Stimulated activated CD8-positive, alpha-beta memory T cell treated with anti-CD3 and anti-CD28 coated beads, Interleukin-15, amount 100 ng/mL, for 24 hours (primary cell): ENCODE data around the gene HSD17B7.
A peak's percentile ranks its signal among the peaks of the same experiment; 100 is the strongest.
"Not testable (repeated sequence)": the region's sequence is repeated elsewhere in the genome, so short reads cannot be mapped to it uniquely, and the experiment has no call there.

ENCODE experiments used
- DNase-seq: peaks from one replicate; pipeline ENCODE4 v3.0.0-alpha.2; 2020; ENCODE audit warnings: low read depth

The HSD17B7 gene

GRCh38 chr1:162807503-162807902 lies 17.0 kb downstream of the HSD17B7 start:
- DNase-seq = not testable (repeated sequence)

GRCh38 chr1:162812357-162812756 lies 21.9 kb downstream of the HSD17B7 start:
- DNase-seq = not testable (repeated sequence)

- not testable (repeated sequence) for DNase-seq
Observed at GRCh38 chr1:162818136-162818535, 27.6 kb downstream of the HSD17B7 start.

- not testable (repeated sequence) for DNase-seq
Observed at GRCh38 chr1:162818666-162819065, 28.2 kb downstream of the HSD17B7 start.

- no peak for DNase-seq
Observed at GRCh38 chr1:162822391-162823200, 32.1 kb downstream of the HSD17B7 start.

GRCh38 chr1:162823231-162823630 lies 32.7 kb downstream of the HSD17B7 start:
- DNase-seq = no peak

DNA sequence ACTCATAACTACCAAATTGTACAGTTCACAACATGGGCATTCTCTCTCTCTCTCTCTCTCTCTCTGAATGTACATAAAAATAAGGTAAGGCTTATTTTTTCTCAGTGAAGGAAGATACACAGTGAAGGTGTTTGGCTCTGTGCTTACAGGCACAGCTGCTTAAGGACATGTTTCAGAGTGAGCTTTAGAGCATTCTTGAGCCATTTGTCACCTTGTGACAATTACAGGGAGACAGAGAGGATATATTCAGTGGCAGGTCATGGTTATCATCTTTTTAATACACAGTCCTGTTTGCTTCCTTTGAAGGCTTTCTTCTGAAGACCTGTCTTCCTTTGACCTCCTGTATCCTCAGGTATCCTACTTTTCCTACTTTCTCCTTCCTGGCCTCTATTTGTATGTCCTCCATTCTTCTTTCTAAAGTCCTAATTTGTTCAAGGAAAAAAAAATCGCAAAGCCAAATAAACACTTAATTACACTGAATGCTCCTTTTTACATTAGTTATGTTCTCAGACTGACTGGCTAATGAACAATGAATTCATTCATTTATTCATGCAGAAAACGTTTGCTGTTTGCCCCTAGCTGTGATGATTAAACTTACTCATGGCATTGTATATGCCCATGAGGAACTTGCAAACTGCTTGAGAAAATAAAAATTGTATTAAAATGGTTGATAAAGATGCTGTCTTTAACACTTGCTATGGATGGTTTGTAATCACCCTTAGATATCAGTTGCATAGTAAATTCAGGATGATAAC lies 33.4 kb downstream of the HSD17B7 start:
- DNase-seq = no peak

- no peak for DNase-seq
Observed at GRCh38 chr1:162829268-162829667, 38.8 kb downstream of the HSD17B7 start.

DNA sequence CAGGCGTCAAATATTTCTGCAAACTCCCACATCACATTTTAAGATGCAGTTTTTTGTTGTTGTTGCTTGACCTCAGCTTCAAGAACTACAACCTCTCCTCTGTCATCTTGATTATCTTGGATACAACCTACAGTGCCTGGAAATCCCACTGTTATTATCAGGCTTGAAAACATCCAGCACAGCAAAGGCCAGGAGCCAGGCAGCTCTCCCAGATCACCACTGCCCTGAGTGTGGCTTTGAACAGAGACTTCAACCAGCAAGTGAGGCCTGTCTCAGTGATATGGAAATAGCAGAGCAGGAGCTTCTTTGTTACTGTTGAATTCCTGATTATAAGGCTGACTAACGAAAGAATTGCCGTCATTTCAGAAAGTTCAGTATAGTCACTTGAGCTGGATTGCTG lies 42.0 kb downstream of the HSD17B7 start:
- no peak for DNase-seq

GRCh38 chr1:162835157-162835899 lies 44.8 kb downstream of the HSD17B7 start:
- DNase-seq = no peak

DNA sequence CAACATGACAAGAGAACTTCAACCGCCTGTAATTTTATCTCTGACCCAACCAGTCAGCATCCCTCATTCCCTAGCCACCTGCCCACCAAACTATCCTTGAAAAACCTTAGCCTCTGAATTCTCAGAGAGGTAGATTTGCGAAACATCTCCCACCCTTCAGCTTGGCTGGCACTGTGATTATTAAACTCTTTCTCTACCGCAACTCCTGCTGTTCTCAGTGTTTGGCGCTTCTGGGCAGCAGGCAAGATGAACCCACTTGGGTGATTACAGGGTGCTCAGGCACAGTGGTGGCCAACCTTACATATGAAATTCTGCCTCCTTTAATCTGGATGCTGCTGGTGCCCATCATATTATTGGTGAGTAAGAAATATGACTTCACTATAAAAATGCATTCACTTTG lies 48.4 kb downstream of the HSD17B7 start:
- DNase-seq = no peak

GRCh38 chr1:162840250-162840839 lies 49.8 kb downstream of the HSD17B7 start:
- no peak for DNase-seq

DNA sequence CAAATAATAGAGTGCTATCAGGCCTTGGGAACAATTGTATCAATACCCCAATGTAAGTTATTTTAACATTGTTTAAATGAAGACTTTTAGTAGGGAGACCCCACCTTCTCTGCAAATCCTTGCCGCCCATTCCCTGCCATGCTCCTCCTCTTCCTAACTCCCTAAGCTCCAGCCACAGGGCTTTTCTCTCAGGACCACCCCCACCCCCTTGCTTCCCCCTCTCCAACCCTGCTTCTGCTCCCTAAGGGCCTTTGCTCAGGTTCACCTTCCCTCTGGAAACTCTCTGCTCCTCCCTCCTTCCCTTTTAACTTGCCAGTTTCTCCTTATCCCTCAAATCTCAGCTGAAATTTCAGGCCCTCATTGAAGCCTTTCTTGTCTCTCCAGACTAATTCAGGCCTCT lies 53.7 kb downstream of the HSD17B7 start:
- no peak for DNase-seq

GRCh38 chr1:162846256-162847212 lies 56.0 kb downstream of the HSD17B7 start:
- no peak for DNase-seq

DNA sequence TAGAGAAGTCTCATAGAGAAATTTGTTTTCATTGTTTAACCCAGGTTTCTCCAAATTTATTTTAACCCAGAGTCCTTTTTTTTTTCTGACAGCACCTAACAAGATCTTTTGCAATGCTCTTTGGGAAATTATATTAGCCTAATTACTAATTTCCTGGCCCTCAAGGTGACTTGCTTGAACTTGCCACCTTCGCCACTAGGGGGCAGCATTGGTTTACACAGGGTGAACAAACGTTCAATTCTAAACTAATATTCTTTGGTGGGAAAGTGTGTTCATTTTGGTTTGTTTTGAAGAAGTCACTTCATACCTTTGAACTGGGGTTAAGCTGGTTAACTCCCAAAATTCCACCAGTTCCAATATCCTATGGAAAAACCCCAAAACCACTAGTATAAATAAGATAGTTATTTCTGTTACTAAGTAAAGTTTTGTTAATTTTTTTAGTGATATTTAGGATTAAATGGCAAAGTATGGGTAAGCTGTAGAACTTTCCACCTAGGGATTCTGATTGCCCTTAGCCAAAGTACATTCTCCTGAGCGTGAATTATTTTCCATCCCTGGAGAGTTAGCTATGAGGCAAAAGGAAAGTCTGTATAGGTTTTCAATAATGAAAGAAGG lies 57.4 kb downstream of the HSD17B7 start:
- DNase-seq = peak; percentile 71

- no peak for DNase-seq
Observed at GRCh38 chr1:162849711-162850110, 59.2 kb downstream of the HSD17B7 start.

- DNase-seq = no peak
Observed at GRCh38 chr1:162851341-162851740, 60.8 kb downstream of the HSD17B7 start.

GRCh38 chr1:162854245-162854882 lies 63.9 kb downstream of the HSD17B7 start:
- DNase-seq = no peak

- DNase-seq = no peak
Observed at GRCh38 chr1:162855461-162856150, 65.1 kb downstream of the HSD17B7 start.
